Upper lobe of left lung (tissue), 4 donors: ENCODE data around the gene POLN.

Experiments used
- POLR2A ChIP-seq, 4 donors: fragments of 450-650 bp; IDR thresholded peaks; one replicate each; pipeline ENCODE4 v1.5.1; 2016 to 2017; ENCODE audit warnings: antibody characterized with exemption in 4 of 4, mild to moderate bottlenecking in 2 of 4
- POLR2AphosphoS5 ChIP-seq, 2 donors: sonication (generic); formaldehyde crosslinking; IDR thresholded peaks; one replicate each; pipeline ENCODE4 v1.5.1; 2017; ENCODE audit warnings: antibody characterized with exemption in 2 of 2
- TF ChIP-seq, protein P1 (sequence below), 6 experiments: fragments of 450-650 bp in 4 of 6; fragments of 200-600 bp in 2 of 6; sonication (generic) in 2 of 6; IDR thresholded peaks; one replicate each; pipeline ENCODE4 v1.5.1; 2016 to 2019; ENCODE audit warnings: antibody characterized with exemption in 6 of 6

GRCh38 chr4:2273657-2274319, 31.9 kb upstream of the POLN start:
- TF ChIP-seq, protein P1, sequence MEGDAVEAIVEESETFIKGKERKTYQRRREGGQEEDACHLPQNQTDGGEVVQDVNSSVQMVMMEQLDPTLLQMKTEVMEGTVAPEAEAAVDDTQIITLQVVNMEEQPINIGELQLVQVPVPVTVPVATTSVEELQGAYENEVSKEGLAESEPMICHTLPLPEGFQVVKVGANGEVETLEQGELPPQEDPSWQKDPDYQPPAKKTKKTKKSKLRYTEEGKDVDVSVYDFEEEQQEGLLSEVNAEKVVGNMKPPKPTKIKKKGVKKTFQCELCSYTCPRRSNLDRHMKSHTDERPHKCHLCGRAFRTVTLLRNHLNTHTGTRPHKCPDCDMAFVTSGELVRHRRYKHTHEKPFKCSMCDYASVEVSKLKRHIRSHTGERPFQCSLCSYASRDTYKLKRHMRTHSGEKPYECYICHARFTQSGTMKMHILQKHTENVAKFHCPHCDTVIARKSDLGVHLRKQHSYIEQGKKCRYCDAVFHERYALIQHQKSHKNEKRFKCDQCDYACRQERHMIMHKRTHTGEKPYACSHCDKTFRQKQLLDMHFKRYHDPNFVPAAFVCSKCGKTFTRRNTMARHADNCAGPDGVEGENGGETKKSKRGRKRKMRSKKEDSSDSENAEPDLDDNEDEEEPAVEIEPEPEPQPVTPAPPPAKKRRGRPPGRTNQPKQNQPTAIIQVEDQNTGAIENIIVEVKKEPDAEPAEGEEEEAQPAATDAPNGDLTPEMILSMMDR (IDR thresholded peaks at IDR 0.05), result no peak
- TF ChIP-seq POLR2A (IDR thresholded peaks at IDR 0.05) (no peak), POLR2AphosphoS5 (IDR thresholded peaks at IDR 0.05) (no peak)
